HG03565 (cell line): ENCODE measurements around the gene MAGED1.
A peak's percentile ranks its signal among the peaks of the same experiment; 100 is the strongest.

Experiments used
- ATAC-seq: cut with Tn5 transposase; IDR thresholded peaks from one replicate; pipeline ENCODE4 v1.9.1; 2021; ENCODE audit warnings: mild to moderate bottlenecking, moderate library complexity; ENCODE audit not compliant: unreplicated experiment

MAGED1 gene, protein sequence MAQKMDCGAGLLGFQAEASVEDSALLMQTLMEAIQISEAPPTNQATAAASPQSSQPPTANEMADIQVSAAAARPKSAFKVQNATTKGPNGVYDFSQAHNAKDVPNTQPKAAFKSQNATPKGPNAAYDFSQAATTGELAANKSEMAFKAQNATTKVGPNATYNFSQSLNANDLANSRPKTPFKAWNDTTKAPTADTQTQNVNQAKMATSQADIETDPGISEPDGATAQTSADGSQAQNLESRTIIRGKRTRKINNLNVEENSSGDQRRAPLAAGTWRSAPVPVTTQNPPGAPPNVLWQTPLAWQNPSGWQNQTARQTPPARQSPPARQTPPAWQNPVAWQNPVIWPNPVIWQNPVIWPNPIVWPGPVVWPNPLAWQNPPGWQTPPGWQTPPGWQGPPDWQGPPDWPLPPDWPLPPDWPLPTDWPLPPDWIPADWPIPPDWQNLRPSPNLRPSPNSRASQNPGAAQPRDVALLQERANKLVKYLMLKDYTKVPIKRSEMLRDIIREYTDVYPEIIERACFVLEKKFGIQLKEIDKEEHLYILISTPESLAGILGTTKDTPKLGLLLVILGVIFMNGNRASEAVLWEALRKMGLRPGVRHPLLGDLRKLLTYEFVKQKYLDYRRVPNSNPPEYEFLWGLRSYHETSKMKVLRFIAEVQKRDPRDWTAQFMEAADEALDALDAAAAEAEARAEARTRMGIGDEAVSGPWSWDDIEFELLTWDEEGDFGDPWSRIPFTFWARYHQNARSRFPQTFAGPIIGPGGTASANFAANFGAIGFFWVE

GRCh38 chrX:51892921-51893745 lies at the start of gene MAGED1:
MAGED1 (plus strand) TSS chrX:51893623; CDS start chrX:51894305, 682 bp downstream.
- peak; percentile 65 for ATAC-seq

DNA sequence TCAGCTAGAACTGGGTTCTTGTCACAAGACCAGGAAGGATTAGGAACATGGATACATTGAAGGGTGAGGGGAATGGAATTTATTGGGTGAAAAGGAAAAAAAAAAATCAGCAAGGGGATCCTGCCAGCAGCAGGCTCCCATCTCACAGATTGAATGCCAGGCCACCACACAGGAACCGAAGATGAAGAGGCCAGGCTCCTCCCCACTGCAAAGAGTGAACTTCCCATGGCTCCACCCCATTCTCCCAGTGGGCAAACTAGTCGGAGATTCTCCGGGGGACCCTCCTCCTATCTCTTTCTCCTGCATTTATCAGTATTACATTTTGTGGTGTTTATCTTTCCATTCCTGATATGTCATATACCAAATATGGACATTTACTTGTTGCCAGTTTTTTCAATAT lies 46.0 kb upstream of the MAGED1 start:
- no peak for ATAC-seq

- ATAC-seq = peak; percentile 61
Observed at GRCh38 chrX:51851507-51852085, 41.8 kb upstream of the MAGED1 start.

- ATAC-seq = no peak
Observed at GRCh38 chrX:51852096-51852495, 41.3 kb upstream of the MAGED1 start.

GRCh38 chrX:51852621-51853020 lies 40.8 kb upstream of the MAGED1 start:
- no peak for ATAC-seq

- ATAC-seq = no peak
Observed at GRCh38 chrX:51853251-51853650, 40.2 kb upstream of the MAGED1 start.

DNA sequence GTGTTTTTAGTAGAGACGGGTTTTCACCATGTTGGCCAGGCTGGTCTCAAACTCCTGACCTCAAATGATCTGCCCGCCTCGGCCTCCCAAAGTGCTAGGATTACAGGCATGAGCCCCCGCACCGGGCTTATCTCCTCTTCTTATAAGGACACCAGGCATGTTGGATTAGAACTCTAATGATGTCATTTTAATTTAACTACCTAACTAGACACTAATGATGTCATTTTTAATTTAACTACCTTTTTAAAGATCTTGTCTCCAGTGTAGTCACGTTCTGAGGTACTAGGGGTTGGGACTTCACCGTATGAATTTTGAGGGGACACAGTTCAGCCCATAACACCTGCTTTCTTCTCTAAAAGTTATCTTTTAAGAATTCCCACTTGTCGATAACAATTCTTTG lies 37.7 kb upstream of the MAGED1 start:
- no peak for ATAC-seq

- no peak for ATAC-seq
Observed at GRCh38 chrX:51857159-51857733, 36.2 kb upstream of the MAGED1 start.

DNA sequence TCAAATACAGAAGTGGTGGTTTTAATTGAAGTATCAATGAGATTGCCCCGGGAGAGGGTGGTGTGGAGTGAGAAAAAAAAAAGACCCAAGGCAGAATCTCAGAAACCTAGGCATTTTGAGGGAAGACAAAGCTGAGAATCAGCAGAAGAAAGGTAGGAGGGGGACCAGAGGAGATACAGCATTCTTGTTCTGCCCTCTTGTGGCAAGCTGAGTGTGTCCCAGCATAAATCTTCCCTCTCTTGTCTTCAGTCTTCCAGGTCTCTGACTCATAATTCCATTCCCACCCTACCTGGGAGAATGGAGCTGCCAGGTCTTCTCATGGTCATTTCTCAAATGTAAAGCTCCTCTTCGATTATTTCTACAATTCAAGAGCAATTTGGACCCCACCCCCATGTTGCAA lies 32.7 kb upstream of the MAGED1 start:
- ATAC-seq = no peak

- ATAC-seq = peak; percentile 72
Observed at GRCh38 chrX:51862920-51863319, 30.5 kb upstream of the MAGED1 start.

DNA sequence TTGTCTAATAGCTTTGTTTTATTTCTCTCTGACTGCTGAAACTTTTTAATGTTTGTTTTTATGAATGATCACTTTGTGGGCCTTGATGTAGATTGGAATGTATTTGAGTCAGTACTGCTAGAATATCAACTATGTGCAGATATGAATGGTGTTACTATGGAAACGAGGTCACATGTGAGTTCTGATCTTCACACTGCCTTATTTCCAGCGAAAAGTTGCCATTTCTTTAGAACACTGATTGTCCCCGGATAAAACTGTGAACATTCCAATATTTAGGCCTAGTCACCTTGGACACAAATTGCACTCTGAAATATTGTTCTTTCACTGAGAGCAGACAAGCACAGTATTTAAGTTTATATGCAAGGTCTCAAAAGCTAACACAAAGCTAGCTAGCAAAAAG lies 27.2 kb upstream of the MAGED1 start:
- no peak for ATAC-seq

GRCh38 chrX:51867626-51868025 lies 25.8 kb upstream of the MAGED1 start:
- no peak for ATAC-seq

DNA sequence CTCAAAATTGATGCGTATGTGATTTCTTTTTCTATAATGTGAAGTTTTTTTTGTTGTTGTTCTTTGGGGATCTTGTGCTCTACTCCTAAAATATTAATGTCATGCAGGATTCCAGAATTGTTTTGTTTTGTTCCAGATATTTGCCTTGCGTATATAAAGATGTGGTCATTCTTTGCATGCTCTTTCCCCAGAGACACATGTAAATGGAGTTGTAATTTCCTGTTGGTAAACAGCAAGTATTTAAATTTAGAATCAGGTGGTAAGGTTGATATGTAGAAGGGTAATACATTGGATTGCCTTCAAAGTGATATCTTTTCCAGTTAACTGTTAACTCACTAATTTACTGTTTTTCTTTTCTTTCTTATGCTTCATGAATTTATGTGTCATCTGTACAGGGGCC lies 23.1 kb upstream of the MAGED1 start:
- no peak for ATAC-seq

DNA sequence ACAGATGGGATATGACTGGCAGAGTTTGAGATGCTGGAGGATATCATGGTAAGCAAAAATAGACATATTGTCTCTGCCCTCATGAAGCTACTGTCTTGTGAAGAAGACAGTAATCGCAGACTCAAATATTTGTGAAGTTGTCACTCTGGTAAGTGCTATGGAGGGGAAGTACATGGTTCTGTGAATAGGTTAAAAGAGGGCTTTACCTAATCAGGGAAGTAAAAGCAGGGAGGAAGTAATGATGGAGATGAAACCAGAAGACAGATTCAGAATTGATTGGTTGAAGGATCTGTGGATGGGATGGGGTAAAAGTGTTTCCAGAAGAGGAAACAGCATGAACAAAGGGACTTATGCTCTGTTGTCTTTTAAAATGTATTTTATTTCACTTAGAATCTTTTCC lies 19.3 kb upstream of the MAGED1 start:
- ATAC-seq = peak; percentile 65

DNA sequence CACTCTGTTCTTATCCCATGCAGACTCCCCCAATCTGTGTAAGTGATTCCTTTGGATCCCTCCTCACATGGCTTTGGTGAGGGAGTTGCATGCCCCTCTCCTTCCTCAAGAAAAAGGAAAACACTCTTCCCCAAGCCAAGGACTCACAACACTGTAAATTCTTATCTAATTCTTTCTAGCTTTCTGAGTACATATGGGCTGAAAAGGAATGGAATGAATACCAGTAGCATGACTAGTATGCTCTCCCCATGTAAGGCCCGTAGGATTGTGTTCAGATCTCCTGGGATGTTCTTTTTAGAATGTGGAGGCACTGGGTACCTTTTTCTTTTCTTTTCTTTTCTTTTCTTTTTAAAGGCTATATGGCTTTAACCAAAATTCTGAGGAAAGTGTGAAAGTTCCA lies 17.0 kb upstream of the MAGED1 start:
- no peak for ATAC-seq

GRCh38 chrX:51878056-51878455 lies 15.4 kb upstream of the MAGED1 start:
- ATAC-seq = no peak

DNA sequence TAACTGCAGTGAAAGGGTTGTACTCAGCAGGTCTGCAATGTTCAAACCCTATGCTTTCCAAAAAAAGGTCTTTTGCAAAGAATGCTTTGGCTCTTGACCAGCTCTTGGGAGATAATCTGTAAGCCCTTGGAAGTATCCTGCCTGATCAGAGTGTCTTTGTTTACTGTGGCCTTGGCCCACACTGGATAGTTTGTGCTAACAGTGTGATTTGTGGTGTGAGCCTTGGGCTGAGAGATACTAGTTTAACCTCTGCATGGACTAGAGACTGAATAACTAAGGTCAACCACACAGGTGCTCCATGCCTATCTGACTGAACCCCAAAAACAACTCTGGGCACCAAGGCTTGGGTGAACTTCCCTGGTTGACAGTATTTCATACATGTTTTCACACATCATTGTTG lies 3.6 kb upstream of the MAGED1 start:
- ATAC-seq = no peak

DNA sequence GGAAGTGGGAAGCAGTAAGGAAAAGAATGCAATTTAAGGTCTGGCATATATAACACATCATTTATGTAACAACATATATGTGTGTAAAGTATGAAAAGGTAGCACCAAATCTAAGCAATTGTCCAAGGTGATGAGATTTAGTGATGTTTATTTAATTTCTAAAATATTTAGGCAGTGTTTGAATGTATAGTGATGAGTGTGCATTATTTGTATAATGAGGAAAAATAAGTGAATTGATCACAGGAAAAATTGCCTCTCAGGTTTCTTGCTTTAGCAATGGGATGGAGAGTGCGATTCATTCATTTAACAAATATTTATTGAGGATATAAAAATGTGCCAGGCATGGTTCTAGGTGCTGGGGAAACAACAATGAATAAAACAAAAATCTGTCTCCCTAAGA lies 2.2 kb upstream of the MAGED1 start:
- no peak for ATAC-seq

DNA sequence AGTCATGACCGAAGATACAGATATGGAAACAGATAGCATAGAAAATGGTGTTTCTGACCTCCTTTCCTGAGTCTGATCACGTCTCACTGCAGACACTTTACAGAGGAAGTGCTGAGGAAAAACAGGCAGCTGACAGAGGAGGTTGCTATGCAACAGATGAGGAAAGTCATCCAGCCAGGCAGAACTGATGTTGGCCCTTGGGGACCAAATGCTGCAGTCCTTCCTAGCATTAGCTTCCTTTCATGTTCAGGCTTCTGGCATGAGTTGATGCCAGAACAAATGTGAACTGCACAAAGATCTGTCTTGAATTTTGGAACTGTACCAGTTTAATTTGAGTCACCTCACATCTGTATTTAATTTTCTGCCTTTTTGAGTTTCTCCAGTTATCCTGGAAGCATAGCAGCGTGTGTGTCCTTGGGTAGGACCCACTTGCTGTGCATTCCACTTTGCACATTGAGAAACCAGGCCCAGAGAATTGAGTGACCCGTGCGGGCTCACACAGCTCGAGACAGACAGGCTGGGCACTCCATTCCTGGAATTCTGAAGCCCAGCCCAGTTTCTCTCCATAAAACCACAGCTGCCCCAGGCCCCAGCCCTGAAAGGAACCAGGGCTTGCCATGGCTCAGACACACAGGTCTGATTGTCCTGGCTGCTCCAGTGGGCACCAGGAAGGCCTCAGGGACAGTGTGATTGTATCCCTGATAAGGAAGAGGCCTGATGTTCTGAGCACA lies 1.4 kb upstream of the MAGED1 start:
- peak; percentile 33 for ATAC-seq
